Neural crest cell (in vitro differentiated cells): ENCODE measurements around the gene TMEM140. TPM values are rescaled to one million over a fixed set of nuclear protein-coding genes. Genes with fewer than 3 reads are reported as not detected.

Experiments used
- DNase-seq: peaks from one replicate; pipeline ENCODE4 v3.0.0; 2021; ENCODE audit warnings: low read depth, mixed read lengths, low spot score
- H3K27ac Mint-ChIP-seq: one replicate; pipeline ENCODE4 v1.8.0; 2021; ENCODE audit warnings: mild to moderate bottlenecking, mixed read lengths; ENCODE audit not compliant: unreplicated experiment
- H3K27me3 Mint-ChIP-seq: 2 replicates; pipeline ENCODE4 v1.8.0; 2021; ENCODE audit warnings: low read depth, mild to moderate bottlenecking, mixed read lengths
- H3K36me3 Mint-ChIP-seq: 2 replicates; pipeline ENCODE4 v1.8.0; 2021; ENCODE audit warnings: low read depth, mild to moderate bottlenecking, mixed read lengths
- H3K4me1 Mint-ChIP-seq: 2 replicates; pipeline ENCODE4 v1.8.0; 2021; ENCODE audit warnings: mixed read lengths
- H3K4me3 Mint-ChIP-seq: one replicate; pipeline ENCODE4 v1.8.0; 2021; ENCODE audit warnings: mild to moderate bottlenecking, mixed read lengths
- H3K9me3 Mint-ChIP-seq: 2 replicates; pipeline ENCODE4 v1.8.0; 2021; ENCODE audit warnings: mixed read lengths
- CTCF ChIP-seq: fragments of 200-600 bp; sonication (generic); conservative IDR thresholded peaks from 2 replicates; pipeline ENCODE4 v1.5.0; 2021; ENCODE audit warnings: antibody characterized with exemption, mild to moderate bottlenecking
- total RNA-seq: library from RNA; stranded (reverse); gene quantifications from 2 replicates; pipeline ENCODE4 v1.2.1, GENCODE V29; 2021

Gene TMEM140
- total RNA-seq, 1 donor from 2014 or later = 0.12 TPM

GRCh38 chr7:135151132-135151531, 3.3 kb downstream of the TMEM140 start:
- H3K36me3 Mint-ChIP-seq = peaks cover 26% of the 10 kb centered on the region
- H3K27me3 Mint-ChIP-seq = no peaks in the 10 kb centered on the region
- TF ChIP-seq CTCF = no peak
- no peak for DNase-seq
- H3K27ac Mint-ChIP-seq = no peak overlapping the region
- H3K9me3 Mint-ChIP-seq = peaks cover 27% of the 10 kb centered on the region
- no peaks in the 10 kb centered on the region for H3K4me1 Mint-ChIP-seq
- no peak overlapping the region for H3K4me3 Mint-ChIP-seq

- no peaks in the 10 kb centered on the region for H3K4me1 Mint-ChIP-seq
- DNase-seq = no peak
- H3K4me3 Mint-ChIP-seq = no peak overlapping the region
- H3K27me3 Mint-ChIP-seq = no peaks in the 10 kb centered on the region
- peaks cover 30% of the 10 kb centered on the region for H3K9me3 Mint-ChIP-seq
- H3K36me3 Mint-ChIP-seq = peaks cover 30% of the 10 kb centered on the region
- no peak overlapping the region for H3K27ac Mint-ChIP-seq
- no peak for TF ChIP-seq CTCF
Measured at GRCh38 chr7:135151533-135151932, 3.7 kb downstream of the TMEM140 start.

GRCh38 chr7:135152442-135152841, 4.6 kb downstream of the TMEM140 start:
- DNase-seq = no peak
- Mint-ChIP-seq H3K9me3 (peaks cover 37% of the 10 kb centered on the region), H3K27ac (no peak overlapping the region), H3K27me3 (no peaks in the 10 kb centered on the region), H3K36me3 (peaks cover 38% of the 10 kb centered on the region), H3K4me1 (no peaks in the 10 kb centered on the region), H3K4me3 (no peak overlapping the region)
- no peak for TF ChIP-seq CTCF

GRCh38 chr7:135154734-135155133, 6.9 kb downstream of the TMEM140 start:
- peaks cover 37% of the 10 kb centered on the region for H3K9me3 Mint-ChIP-seq
- no peak for TF ChIP-seq CTCF

GRCh38 chr7:135156290-135156689, 8.4 kb downstream of the TMEM140 start:
- Mint-ChIP-seq H3K36me3 (peaks cover 59% of the 10 kb centered on the region), H3K4me3 (no peak overlapping the region), H3K4me1 (peaks cover 14% of the 10 kb centered on the region), H3K27me3 (no peaks in the 10 kb centered on the region), H3K27ac (no peak overlapping the region), H3K9me3 (peaks cover 41% of the 10 kb centered on the region)
- DNase-seq = no peak
- TF ChIP-seq CTCF = no peak

More at GRCh38 chr7:135154734-135155133, 6.9 kb downstream of the TMEM140 start:
- no peak for DNase-seq
- Mint-ChIP-seq H3K36me3 (peaks cover 45% of the 10 kb centered on the region), H3K27ac (no peak overlapping the region), H3K27me3 (no peaks in the 10 kb centered on the region), H3K4me3 (no peak overlapping the region), H3K4me1 (no peaks in the 10 kb centered on the region)
